Thyroid gland (tissue), 4 donors: Measurements from ENCODE around the gene ATRAID. TPM values are rescaled to one million over a fixed set of nuclear protein-coding genes. Genes with fewer than 3 reads are reported as not detected.
A peak's percentile ranks its signal among the peaks of the same experiment; 100 is the strongest.

ENCODE experiments used
- DNase-seq, 2 donors: peaks; one replicate each; pipeline ENCODE4 v3.0.0-alpha.2; 2019
- H3K27ac ChIP-seq, 3 donors: fragments of 200-600 bp; sonication (generic); 1 replicate in 2 of 3; 2 replicates in 1 of 3; pipeline ENCODE4 v1.5.1; 2016 to 2019; ENCODE audit warnings: mild to moderate bottlenecking in 1 of 3, moderate library complexity in 1 of 3
- H3K27me3 ChIP-seq: fragments of 200-600 bp; sonication (generic); one replicate; pipeline ENCODE4 v1.5.1; 2019
- H3K36me3 ChIP-seq, 2 donors: fragments of 200-600 bp; sonication (generic); one replicate each; pipeline ENCODE4 v1.5.1; 2016 to 2019
- H3K4me1 ChIP-seq, 2 donors: fragments of 200-600 bp; sonication (generic); one replicate each; pipeline ENCODE4 v1.5.1; 2017 to 2019
- H3K4me3 ChIP-seq, 3 donors: fragments of 200-600 bp; sonication (generic); replicated peaks in 1 of 3; 1 replicate in 2 of 3; 2 replicates in 1 of 3; pipeline ENCODE4 v1.5.1; 2016; ENCODE audit warnings: mild to moderate bottlenecking in 1 of 3
- H3K9me3 ChIP-seq: fragments of 200-600 bp; sonication (generic); one replicate; pipeline ENCODE4 v1.5.1; 2017
- CTCF ChIP-seq, 6 experiments: fragments of 200-600 bp in 3 of 6; fragments of 450-650 bp in 3 of 6; sonication (generic) in 3 of 6; IDR thresholded peaks; one replicate each; pipeline ENCODE4 v1.5.1; 2016 to 2019; ENCODE audit warnings: antibody characterized with exemption in 6 of 6, mild to moderate bottlenecking in 2 of 6, inconsistent platforms in 1 of 6, moderate library complexity in 1 of 6
- POLR2A ChIP-seq, 2 donors: fragments of 450-650 bp; IDR thresholded peaks; one replicate each; pipeline ENCODE4 v1.6.1; 2017; ENCODE audit warnings: antibody characterized with exemption in 2 of 2, mild to moderate bottlenecking in 2 of 2, moderate library complexity in 1 of 2
- WGBS, 2 donors: methylation state at CpG; one replicate each; pipeline ENCODE4 v1.1.5; 2017; 5-methylcytosine and 5-hydroxymethylcytosine counted together
- intact Hi-C: fragments of 100-400 bp; cut with DNase I; formaldehyde crosslinking; loops from one replicate; pipeline ENCODE4 v1.15.1; 2023
- total RNA-seq, 4 donors: library from RNA; depleted of rRNA; stranded (reverse); fragments of >200 nt; gene quantifications; one replicate each; pipeline ENCODE4 v1.2.3, GENCODE V29; 2016

ATRAID gene
- total RNA-seq, 4 donors from 2014 or later: 149 to 345 (median 254) TPM

- peaks cover 0 to 7% of the 10 kb centered on the region in 2 donors for H3K4me1 ChIP-seq
- no peak for DNase-seq
- H3K36me3 ChIP-seq: peaks cover 14 to 31% of the 10 kb centered on the region in 2 donors
- H3K27ac ChIP-seq: no peak overlapping the region
- no peaks in the 10 kb centered on the region for H3K9me3 ChIP-seq
- intact Hi-C loops: loop anchor here (5.0 kb wide), 1 partner anchor 37 kb away; the partner anchor contains the start of gene TRIM54
- H3K27me3 ChIP-seq: no peaks in the 10 kb centered on the region
- TF ChIP-seq POLR2A (IDR thresholded peaks at IDR 0.05) (no peak), CTCF (IDR thresholded peaks at IDR 0.05) (no peak)
- H3K4me3 ChIP-seq: no peak overlapping the region
- 77 to 84% methylated on average over 4 of the region's 4 CpGs for WGBS, 2 donors
Observed at GRCh38 chr2:27245626-27246025, 33.8 kb downstream of the ATRAID start.

GRCh38 chr2:27247893-27248292 is 36.1 kb downstream of the ATRAID start:
- Histone ChIP-seq H3K9me3 (no peaks in the 10 kb centered on the region), H3K36me3 (peaks cover 2 to 12% of the 10 kb centered on the region in 2 donors), H3K4me1 (peaks cover 0 to 7% of the 10 kb centered on the region in 2 donors), H3K4me3 (no peak overlapping the region), H3K27me3 (no peaks in the 10 kb centered on the region), H3K27ac (no peak overlapping the region)
- DNase-seq: no peak
- intact Hi-C loops: loop anchor here (5.0 kb wide), 1 partner anchor 34 kb away; the partner anchor contains the start of gene TRIM54
- WGBS, 2 donors: 81% methylated on average over 4 of the region's 4 CpGs
- no peak for TF ChIP-seq POLR2A (IDR thresholded peaks at IDR 0.05)
- TF ChIP-seq CTCF (IDR thresholded peaks at IDR 0.05): no peak

- TF ChIP-seq POLR2A (IDR thresholded peaks at IDR 0.05) (no peak), CTCF (IDR thresholded peaks at IDR 0.05) (no peak)
- Histone ChIP-seq H3K36me3 (no peaks in the 10 kb centered on the region), H3K27ac (no peak overlapping the region), H3K4me1 (peaks cover 0 to 7% of the 10 kb centered on the region in 2 donors), H3K4me3 (no peak overlapping the region), H3K27me3 (no peaks in the 10 kb centered on the region), H3K9me3 (no peaks in the 10 kb centered on the region)
- 56 to 68% methylated on average over 12 of the region's 12 CpGs for WGBS, 2 donors
- no peak for DNase-seq
- intact Hi-C loops: loop anchor here (5.0 kb wide), 1 partner anchor 33 kb away; the partner anchor contains the start of gene TRIM54
Observed at GRCh38 chr2:27249159-27249890, 37.5 kb downstream of the ATRAID start.

- Histone ChIP-seq H3K27me3 (no peaks in the 10 kb centered on the region), H3K4me3 (no peak overlapping the region), H3K4me1 (peaks cover 0 to 7% of the 10 kb centered on the region in 2 donors), H3K36me3 (no peaks in the 10 kb centered on the region), H3K9me3 (no peaks in the 10 kb centered on the region), H3K27ac (no peak overlapping the region)
- DNase-seq: peak; percentile 61 to 64
- intact Hi-C loops: loop anchor here (5.0 kb wide), 1 partner anchor 32 kb away; the partner anchor contains the start of gene TRIM54
- 29 to 55% methylated on average over 6 to 15 of the region's 22 CpGs for WGBS, 2 donors
- TF ChIP-seq CTCF (IDR thresholded peaks at IDR 0.05): peak; percentile 27 to 82 (median 68)
- no peak for TF ChIP-seq POLR2A (IDR thresholded peaks at IDR 0.05)
Observed at GRCh38 chr2:27249891-27250651, 38.2 kb downstream of the ATRAID start.
